SK-N-MC (cell line): ENCODE data around the gene INPP4B.

ENCODE experiments used
- EZH2 ChIP-seq: fragments of 200-600 bp; sonication (generic); IDR thresholded peaks from one replicate; pipeline ENCODE4 v1.6.1; 2017; ENCODE audit warnings: antibody characterized with exemption
- FOXP2 ChIP-seq: optimal IDR thresholded peaks from 2 replicates; pipeline ENCODE3; 2011; ENCODE audit warnings: mild to moderate bottlenecking, moderate library complexity; ENCODE audit not compliant: insufficient read depth; ENCODE audit errors: extremely low read length, control extremely low read depth
- POLR2AphosphoS5 ChIP-seq: IDR thresholded peaks from 2 replicates; pipeline ENCODE4 v1.6.1; 2012; ENCODE audit warnings: mild to moderate bottlenecking, low read depth, low read length, borderline replicate concordance

DNA sequence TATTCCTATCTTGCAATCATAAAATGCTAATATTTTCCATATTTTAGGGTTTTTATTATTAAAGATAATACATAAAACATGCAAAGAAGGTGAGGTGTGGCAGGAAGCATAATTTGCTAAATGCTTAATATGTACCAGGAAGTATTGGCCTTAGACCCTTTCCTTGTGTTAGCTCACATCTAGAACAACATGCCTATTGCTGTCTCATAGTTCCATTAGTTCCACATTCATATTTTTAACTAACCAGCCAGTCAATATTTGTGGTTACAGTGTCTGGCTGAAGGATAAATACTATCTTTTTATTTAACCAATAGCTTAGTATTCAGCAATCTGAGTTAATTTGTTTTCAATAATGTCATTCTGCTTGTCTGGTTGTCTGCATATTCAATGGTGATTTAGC, 432.6 kb downstream of the INPP4B start:
- TF ChIP-seq EZH2, result no peak
- no peak for TF ChIP-seq POLR2AphosphoS5
- no peak for TF ChIP-seq FOXP2
